ENCODE measurements around the gene CIPC. TPM values are rescaled to one million over a fixed set of nuclear protein-coding genes. Genes with fewer than 3 reads are reported as not detected.

CIPC gene
- total RNA-seq = 10 to 100 TPM in 7 of 8 experiments, 1 to 10 TPM in 1; 9.0 to 30.6 (median 16.2) TPM

DNA sequence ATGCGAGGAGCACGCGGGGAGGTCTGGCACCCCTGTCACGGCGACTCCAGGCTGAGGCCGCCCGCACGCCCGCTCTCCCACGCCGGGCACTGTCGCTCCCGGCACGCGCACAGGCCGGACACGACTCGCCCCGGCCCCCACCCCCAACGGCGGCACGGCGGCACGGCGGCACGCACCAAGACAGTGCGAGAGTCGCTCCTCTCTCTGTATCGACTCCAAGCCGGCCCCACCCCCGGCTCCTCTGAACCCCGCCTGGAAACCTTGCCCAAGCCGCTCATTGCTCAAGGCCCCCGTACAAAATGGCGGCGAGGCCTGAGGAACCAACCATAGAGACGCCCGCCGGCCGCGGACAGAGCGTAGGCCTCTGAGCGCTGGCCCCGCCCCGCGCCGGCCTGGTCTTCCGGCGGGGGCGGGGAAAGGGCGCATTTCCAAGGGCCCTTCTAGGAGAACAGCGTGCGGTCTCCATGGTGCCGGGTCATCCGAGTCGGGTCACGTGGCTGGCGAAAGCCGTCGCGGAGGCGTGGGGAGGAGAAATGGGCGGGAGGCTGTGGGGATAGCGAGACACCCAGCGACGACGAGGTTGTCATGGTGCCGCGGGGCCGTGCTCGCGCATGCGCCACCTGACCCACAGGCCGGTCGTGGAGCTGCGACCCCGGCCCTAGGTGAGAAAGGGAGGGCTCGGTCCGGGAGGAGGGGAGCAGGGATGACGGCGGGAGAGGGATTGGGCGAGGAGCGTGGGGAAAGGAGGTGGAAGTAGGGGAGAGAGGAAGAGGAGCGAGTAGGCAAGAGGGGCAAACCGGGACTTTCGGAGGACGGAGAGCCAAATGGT, at the start of gene CIPC:
Gene CIPC, plus strand, starts transcription at position 559 of the 829 bp plus-strand sequence. CDS start 7,451 bp downstream, outside the sequence.
- H3K4me1 ChIP-seq (replicated peaks in 1 of 2) = peaks cover 18 to 24% of the 10 kb centered on the region in 2 donors
- 0 to 2% (median 0%) methylated on average over 1 to 21 of the region's 87 CpGs; no CpG with 5 or more reads in 6 of the 10 experiments for WGBS, 10 experiments
- peak within 1 kb of the TSS; percentile 92 to 94 for H3K27ac ChIP-seq
- ATAC-seq (replicated peaks in 6 of 8) = peak; percentile 82 to 91 (median 88)
- peak within 1 kb of the TSS; percentile 58 to 82 (median 69) for H3K4me3 ChIP-seq
- in situ Hi-C loops (cut with MboI; ENCODE audit: low pct_unique_long_range_greater_than_20kb in 2 of 9, low sequenced_read_pairs in 9 of 9, unreplicated experiment in 9 of 9) = no loop called here

DNA sequence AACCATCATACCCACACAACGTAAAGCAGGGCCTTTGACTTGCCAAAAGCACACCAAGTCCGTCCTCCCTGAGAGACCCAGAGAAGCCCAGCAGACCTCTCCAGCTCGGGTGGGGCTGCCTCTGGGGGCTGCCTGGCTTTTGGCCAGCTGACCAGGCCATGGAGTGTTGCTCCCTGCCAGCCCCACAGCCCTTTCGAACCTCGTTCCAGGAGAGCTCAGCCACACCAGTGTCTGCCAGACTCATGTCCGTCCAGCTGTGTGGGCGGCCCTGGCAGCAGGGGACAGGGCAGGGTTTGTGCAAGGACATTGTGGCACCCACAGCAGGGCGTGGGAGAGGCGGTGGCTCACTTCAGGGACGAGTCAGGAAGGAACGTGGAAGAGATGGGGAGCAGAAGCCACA, 46.9 kb upstream of the CIPC start:
- no peak overlapping the region for H3K27ac ChIP-seq

GRCh38 chr14:77052281-77053044, 45.6 kb upstream of the CIPC start:
- Histone ChIP-seq H3K4me1 (replicated peaks in 1 of 2) (peaks cover 0 to 10% of the 10 kb centered on the region in 2 donors), H3K27ac (no peak overlapping the region), H3K4me3 (no peak overlapping the region)
- 19 to 100% (median 92%) methylated on average over 1 to 8 of the region's 8 CpGs; no CpG with 5 or more reads in 4 of the 10 experiments for WGBS, 10 experiments
- in situ Hi-C loops (cut with MboI; ENCODE audit: low pct_unique_long_range_greater_than_20kb in 2 of 9, low sequenced_read_pairs in 9 of 9, unreplicated experiment in 9 of 9) = loop anchor here in 7 of 9 experiments (10.0 to 25.0 kb wide), 2 partner anchors 138 to 140 kb away; no protein-coding TSS in a partner anchor
- ATAC-seq (replicated peaks in 6 of 8) = peak in 2 of 8 experiments; percentile 8 to 23

More for the DNA sequence above, 46.9 kb upstream of the CIPC start:
- Histone ChIP-seq H3K4me3 (no peak overlapping the region), H3K4me1 (replicated peaks in 1 of 2) (peaks cover 0 to 10% of the 10 kb centered on the region in 2 donors)
- 0 to 100% (median 82%) methylated on average over 1 to 5 of the region's 11 CpGs; no CpG with 5 or more reads in 4 of the 10 experiments for WGBS, 10 experiments
- in situ Hi-C loops (cut with MboI; ENCODE audit: low pct_unique_long_range_greater_than_20kb in 2 of 9, low sequenced_read_pairs in 9 of 9, unreplicated experiment in 9 of 9) = loop anchor here in 7 of 9 experiments (10.0 to 25.0 kb wide), 2 partner anchors 136 to 139 kb away; no protein-coding TSS in a partner anchor
- peak in 2 of 8 experiments; percentile 58 to 67 for ATAC-seq (replicated peaks in 6 of 8)

- Histone ChIP-seq H3K4me3 (no peak overlapping the region), H3K27ac (no peak overlapping the region), H3K4me1 (replicated peaks in 1 of 2) (peaks cover 6 to 16% of the 10 kb centered on the region in 2 donors)
- ATAC-seq (replicated peaks in 6 of 8) = peak; percentile 66 to 98 (median 74)
- WGBS, 10 experiments = 13 to 100% (median 52%) methylated on average over 1 to 9 of the region's 21 CpGs; no CpG with 5 or more reads in 1 of the 10 experiments
- in situ Hi-C loops (cut with MboI; ENCODE audit: low pct_unique_long_range_greater_than_20kb in 2 of 9, low sequenced_read_pairs in 9 of 9, unreplicated experiment in 9 of 9) = loop anchor here in 7 of 9 experiments (10.0 to 25.0 kb wide), 2 partner anchors 138 to 141 kb away; no protein-coding TSS in a partner anchor
Observed at GRCh38 chr14:77053046-77053841, 44.8 kb upstream of the CIPC start.

- no peak for ATAC-seq (replicated peaks in 6 of 8)
- in situ Hi-C loops (cut with MboI; ENCODE audit: low pct_unique_long_range_greater_than_20kb in 2 of 9, low sequenced_read_pairs in 9 of 9, unreplicated experiment in 9 of 9) = loop anchor here in 7 of 9 experiments (10.0 to 25.0 kb wide), 2 partner anchors 141 to 143 kb away; no protein-coding TSS in a partner anchor
- peaks cover 21 to 32% of the 10 kb centered on the region in 2 donors for H3K4me1 ChIP-seq (replicated peaks in 1 of 2)
- WGBS, 10 experiments = 72 to 100% (median 90%) methylated on average over 1 to 5 of the region's 5 CpGs; no CpG with 5 or more reads in 4 of the 10 experiments
- H3K4me3 ChIP-seq = no peak overlapping the region
- H3K27ac ChIP-seq = no peak overlapping the region
Observed at GRCh38 chr14:77055306-77055705, 42.8 kb upstream of the CIPC start.

DNA sequence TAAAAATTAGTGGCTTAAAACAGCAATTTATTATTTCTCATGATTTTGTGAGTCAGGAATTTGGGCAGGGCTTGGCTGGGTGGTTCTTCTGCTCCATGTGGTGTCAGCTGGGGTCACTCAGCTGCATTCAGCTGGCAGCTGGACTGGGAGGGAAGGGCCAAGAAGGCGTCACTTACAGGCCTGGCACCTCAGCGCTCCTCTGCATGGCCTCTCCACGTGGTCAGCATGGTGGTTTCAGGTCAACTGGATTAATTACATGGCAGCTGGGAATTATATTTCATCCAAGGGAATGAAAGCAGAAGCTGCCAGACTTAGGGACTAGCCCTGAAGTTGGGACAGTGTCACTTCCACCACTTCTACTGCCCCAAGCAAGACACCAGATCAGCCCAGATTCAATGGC, 42.1 kb upstream of the CIPC start:
- ATAC-seq (replicated peaks in 6 of 8) = no peak
- in situ Hi-C loops (cut with MboI; ENCODE audit: low pct_unique_long_range_greater_than_20kb in 2 of 9, low sequenced_read_pairs in 9 of 9, unreplicated experiment in 9 of 9) = loop anchor here in 7 of 9 experiments (10.0 to 25.0 kb wide), 2 partner anchors 141 to 144 kb away; no protein-coding TSS in a partner anchor
- Histone ChIP-seq H3K4me1 (replicated peaks in 1 of 2) (peaks cover 21 to 28% of the 10 kb centered on the region in 2 donors), H3K27ac (no peak overlapping the region), H3K4me3 (no peak overlapping the region)
- WGBS, 10 experiments = 33 to 100% (median 85%) methylated on average over 1 to 3 of the region's 3 CpGs; no CpG with 5 or more reads in 2 of the 10 experiments

- H3K4me1 ChIP-seq (replicated peaks in 1 of 2) = peaks cover 21 to 24% of the 10 kb centered on the region in 2 donors
- peak overlapping the region; percentile 75 to 83 for H3K27ac ChIP-seq
Observed at GRCh38 chr14:77058117-77058516, 39.9 kb upstream of the CIPC start.

GRCh38 chr14:77058785-77059184, 39.3 kb upstream of the CIPC start:
- Histone ChIP-seq H3K4me1 (replicated peaks in 1 of 2) (peaks cover 21 to 26% of the 10 kb centered on the region in 2 donors), H3K4me3 (no peak overlapping the region), H3K27ac (peak overlapping the region; percentile 75 to 83)
- in situ Hi-C loops (cut with MboI; ENCODE audit: low pct_unique_long_range_greater_than_20kb in 2 of 9, low sequenced_read_pairs in 9 of 9, unreplicated experiment in 9 of 9) = loop anchor here in 7 of 9 experiments (10.0 to 25.0 kb wide), 2 partner anchors 144 to 146 kb away; no protein-coding TSS in a partner anchor
- WGBS, 10 experiments = 60 to 100% (median 86%) methylated on average over 1 to 9 of the region's 9 CpGs; no CpG with 5 or more reads in 4 of the 10 experiments
- no peak for ATAC-seq (replicated peaks in 6 of 8)

More at GRCh38 chr14:77058117-77058516, 39.9 kb upstream of the CIPC start:
- ATAC-seq (replicated peaks in 6 of 8) = peak in 2 of 8 experiments; percentile 10 to 18
- 55 to 100% (median 79%) methylated on average over 1 to 8 of the region's 9 CpGs; no CpG with 5 or more reads in 3 of the 10 experiments for WGBS, 10 experiments
- in situ Hi-C loops (cut with MboI; ENCODE audit: low pct_unique_long_range_greater_than_20kb in 2 of 9, low sequenced_read_pairs in 9 of 9, unreplicated experiment in 9 of 9) = loop anchor here in 7 of 9 experiments (10.0 to 25.0 kb wide), 2 partner anchors 143 to 146 kb away; no protein-coding TSS in a partner anchor
- no peak overlapping the region for H3K4me3 ChIP-seq

DNA sequence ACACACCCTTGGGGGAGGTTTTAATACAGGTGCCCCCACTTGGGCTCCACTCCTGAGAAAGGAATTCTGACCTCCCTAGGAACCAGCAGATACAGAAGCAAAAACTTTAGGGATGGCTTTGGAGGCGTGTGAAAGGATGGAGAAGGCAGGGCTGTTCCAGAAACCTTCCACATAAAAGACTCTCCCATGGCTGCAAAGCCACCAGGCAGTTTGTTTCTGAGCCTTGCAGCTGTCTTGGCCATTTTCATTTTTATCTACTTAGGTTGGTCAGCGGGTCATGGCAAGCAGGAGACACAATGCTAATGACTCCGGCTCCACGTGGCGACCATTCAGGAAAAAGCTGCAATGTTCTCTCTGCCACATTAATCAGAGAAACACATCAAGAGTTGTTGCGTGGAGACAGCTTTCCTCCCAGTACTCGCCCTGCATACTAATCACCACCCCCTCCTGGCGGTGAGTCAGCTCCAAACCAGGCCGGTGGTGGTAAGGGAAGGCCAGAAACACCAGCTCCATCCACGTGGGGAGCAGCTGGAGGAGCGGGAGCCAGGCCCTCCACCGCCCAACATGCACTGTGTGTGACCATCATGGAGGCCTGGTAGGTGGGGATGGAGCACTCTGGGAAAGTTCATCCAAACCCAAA, 38.7 kb upstream of the CIPC start:
- Histone ChIP-seq H3K4me3 (no peak overlapping the region), H3K27ac (peak overlapping the region; percentile 75 to 83), H3K4me1 (replicated peaks in 1 of 2) (peaks cover 21 to 30% of the 10 kb centered on the region in 2 donors)
- peak; percentile 92 to 100 (median 97) for ATAC-seq (replicated peaks in 6 of 8)
- in situ Hi-C loops (cut with MboI; ENCODE audit: low pct_unique_long_range_greater_than_20kb in 2 of 9, low sequenced_read_pairs in 9 of 9, unreplicated experiment in 9 of 9) = loop anchor here in 7 of 9 experiments (10.0 to 25.0 kb wide), 2 partner anchors 145 to 147 kb away; no protein-coding TSS in a partner anchor
- WGBS, 10 experiments = 0 to 18% (median 1%) methylated on average over 1 to 6 of the region's 12 CpGs; no CpG with 5 or more reads in 4 of the 10 experiments

DNA sequence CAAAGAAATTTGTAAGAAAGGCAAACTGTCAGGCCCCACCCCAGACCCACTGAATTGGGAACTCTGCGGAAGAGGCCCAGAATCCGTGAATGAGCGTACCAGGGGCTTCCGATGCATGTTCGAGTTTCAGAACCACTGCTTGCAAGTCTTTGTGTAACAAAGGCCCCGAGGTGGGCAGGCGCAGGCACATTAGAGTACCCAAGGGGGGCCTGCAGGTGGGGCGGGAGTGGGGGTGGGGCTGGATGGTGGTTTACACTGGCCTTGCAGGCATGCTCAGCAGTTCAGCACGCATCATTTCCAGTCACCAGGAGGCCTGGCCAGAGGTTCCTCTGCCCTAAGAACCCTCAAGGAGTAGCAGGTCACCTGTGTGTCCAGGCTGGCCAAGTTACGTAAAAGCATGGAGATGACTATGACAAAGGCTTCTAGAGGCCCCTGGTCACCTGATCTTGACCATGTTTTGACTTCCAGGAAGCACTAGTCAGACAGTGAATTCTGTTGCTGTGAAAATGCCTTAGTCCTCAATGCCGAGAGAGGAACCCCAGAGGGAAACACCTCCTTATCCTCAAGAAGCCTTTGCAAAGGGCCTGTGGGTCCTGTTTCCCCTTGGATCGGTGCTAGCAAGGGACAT, 36.3 kb upstream of the CIPC start:
- in situ Hi-C loops (cut with MboI; ENCODE audit: low pct_unique_long_range_greater_than_20kb in 2 of 9, low sequenced_read_pairs in 9 of 9, unreplicated experiment in 9 of 9) = loop anchor here in 7 of 9 experiments (10.0 to 25.0 kb wide), 2 partner anchors 149 to 187 kb away; no protein-coding TSS in a partner anchor
- Histone ChIP-seq H3K4me3 (no peak overlapping the region), H3K27ac (no peak overlapping the region), H3K4me1 (replicated peaks in 1 of 2) (peaks cover 31 to 40% of the 10 kb centered on the region in 2 donors)
- no peak for ATAC-seq (replicated peaks in 6 of 8)
- 71 to 100% (median 86%) methylated on average over 1 to 6 of the region's 12 CpGs; no CpG with 5 or more reads in 5 of the 10 experiments for WGBS, 10 experiments

Measured in motor neuron (in vitro differentiated cells).